HG02610 (cell line): ENCODE data around the gene ATP8A2.
"Not testable (repeated sequence)": the region's sequence is repeated elsewhere in the genome, so short reads cannot be mapped to it uniquely, and the experiment has no call there.

ENCODE experiments used
- ATAC-seq: cut with Tn5 transposase; IDR thresholded peaks from one replicate; pipeline ENCODE4 v1.9.1; 2021; ENCODE audit warnings: mild to moderate bottlenecking, moderate library complexity; ENCODE audit not compliant: unreplicated experiment

Gene ATP8A2

DNA sequence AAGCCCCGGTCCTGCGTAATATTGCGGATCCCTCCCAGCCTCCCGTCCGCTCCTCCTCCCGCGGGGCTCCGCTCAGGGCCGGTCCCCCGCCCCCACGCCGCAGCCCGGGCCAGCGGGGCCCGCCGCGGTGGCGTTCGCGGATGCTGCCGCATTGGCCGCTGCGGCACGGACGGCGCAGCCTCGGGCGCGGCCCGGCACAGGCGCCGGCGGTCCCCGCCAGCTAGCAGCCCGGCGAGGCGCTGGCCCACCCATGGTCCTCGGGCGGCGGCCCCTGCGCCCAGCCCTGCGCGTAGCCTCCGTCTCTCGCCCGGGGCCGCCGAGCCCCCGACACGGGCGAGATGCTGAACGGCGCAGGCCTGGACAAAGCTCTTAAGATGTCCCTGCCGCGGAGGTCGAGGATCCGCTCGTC is at the start of gene ATP8A2:
Gene ATP8A2 (plus strand): TSS at position 100 of the 409 bp plus-strand sequence. CDS start 239 bp downstream, at position 339.
- ATAC-seq: no peak

- ATAC-seq: no peak
Measured at GRCh38 chr13:25324100-25324499, 47.7 kb upstream of the ATP8A2 start.

- no peak for ATAC-seq
Measured at GRCh38 chr13:25329706-25330105, 42.1 kb upstream of the ATP8A2 start.

GRCh38 chr13:25330541-25330940 is 41.2 kb upstream of the ATP8A2 start:
- no peak for ATAC-seq

GRCh38 chr13:25335856-25336255 is 35.9 kb upstream of the ATP8A2 start:
- ATAC-seq: no peak

DNA sequence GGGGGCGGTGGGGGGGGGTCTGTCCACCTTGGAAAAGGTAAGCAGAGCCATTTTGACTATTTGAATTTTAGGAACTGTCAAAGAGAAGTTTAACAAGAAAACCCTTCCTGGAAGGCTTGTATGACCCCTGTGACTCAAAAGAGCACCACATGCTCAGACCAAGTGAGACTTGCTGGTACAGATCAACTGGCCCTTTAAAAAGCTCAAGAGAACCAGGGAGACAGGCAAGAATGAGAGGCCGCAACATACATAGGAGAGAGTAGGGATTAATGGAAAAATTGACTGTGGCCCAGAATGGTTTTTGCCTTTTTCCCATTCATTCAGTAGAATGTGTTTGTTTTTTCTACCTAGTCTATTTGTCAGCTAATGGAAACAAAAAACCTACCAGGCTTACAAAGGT is 26.2 kb upstream of the ATP8A2 start:
- ATAC-seq: no peak

- no peak for ATAC-seq
Measured at GRCh38 chr13:25347151-25347550, 24.6 kb upstream of the ATP8A2 start.

- no peak for ATAC-seq
Measured at GRCh38 chr13:25351404-25351803, 20.4 kb upstream of the ATP8A2 start.

GRCh38 chr13:25352230-25352629 is 19.5 kb upstream of the ATP8A2 start:
- no peak for ATAC-seq

- no peak for ATAC-seq
Measured at GRCh38 chr13:25352806-25353205, 19.0 kb upstream of the ATP8A2 start.

DNA sequence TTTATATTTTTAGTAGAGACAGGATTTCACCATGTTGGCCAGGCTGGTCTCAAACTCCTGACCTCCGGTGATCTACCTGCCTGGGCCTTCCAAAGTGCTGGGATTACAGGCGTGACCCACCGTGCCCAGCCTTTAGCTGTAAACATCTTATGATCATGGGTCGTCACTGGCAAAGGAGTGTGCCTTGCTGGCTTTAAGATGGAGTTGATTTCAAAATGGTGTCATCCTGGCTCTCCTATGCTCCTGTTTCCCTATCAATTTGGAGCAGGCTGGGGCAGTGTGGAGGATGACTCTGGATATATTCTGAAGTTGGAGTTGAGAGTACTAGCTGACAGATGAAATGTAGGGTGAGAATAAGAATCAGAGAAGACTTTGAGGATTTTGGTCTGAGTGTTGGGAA is 18.4 kb upstream of the ATP8A2 start:
- no peak for ATAC-seq

GRCh38 chr13:25354377-25354776 is 17.4 kb upstream of the ATP8A2 start:
- ATAC-seq: no peak

DNA sequence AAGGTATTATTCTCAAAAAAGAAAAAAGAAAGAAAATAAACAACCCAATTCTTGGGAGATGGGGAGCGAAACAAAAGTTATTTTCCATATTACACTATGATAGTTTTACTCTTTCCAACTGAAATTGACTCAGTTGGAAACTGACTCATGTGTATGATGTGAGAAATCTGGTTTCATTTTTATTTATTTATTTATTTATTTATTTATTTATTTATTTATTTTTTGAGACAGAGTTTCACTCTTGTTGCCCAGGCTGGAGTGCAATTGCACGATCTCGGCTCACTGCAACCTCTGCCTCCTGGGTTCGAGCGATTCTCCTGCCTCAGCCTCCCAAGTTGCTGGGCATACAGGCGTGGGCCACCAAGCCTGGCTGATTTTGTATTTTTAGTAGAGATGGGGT is 11.3 kb upstream of the ATP8A2 start:
- ATAC-seq: not testable (repeated sequence)

DNA sequence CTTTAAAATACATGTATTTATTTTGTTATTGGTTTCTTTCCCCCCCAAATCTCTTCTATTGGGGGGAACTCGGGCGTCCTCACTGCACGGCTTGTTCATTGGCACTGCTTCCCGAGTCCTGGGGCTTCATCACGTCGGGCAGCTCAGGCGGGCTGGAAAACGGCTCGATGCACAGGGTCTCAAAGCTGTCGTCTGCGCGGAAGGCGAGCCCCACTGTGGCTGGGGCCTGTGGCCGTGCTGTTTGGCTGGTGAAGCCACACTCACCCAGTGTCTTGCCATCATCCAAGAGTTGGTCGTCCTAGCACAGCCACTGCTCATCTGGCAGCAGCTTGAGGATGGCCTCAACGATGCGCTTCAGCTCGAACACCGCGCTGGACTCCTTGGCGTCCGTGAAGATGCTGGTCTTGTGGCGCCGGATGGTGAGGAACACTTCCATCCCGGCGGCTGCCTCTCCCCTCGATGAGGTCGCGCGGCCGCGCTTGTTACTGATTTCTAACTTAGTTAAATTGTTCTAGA is 6.0 kb upstream of the ATP8A2 start:
- ATAC-seq: no peak

- ATAC-seq: no peak
Measured at GRCh38 chr13:25371158-25371874, 458 bp upstream of the ATP8A2 start.

DNA sequence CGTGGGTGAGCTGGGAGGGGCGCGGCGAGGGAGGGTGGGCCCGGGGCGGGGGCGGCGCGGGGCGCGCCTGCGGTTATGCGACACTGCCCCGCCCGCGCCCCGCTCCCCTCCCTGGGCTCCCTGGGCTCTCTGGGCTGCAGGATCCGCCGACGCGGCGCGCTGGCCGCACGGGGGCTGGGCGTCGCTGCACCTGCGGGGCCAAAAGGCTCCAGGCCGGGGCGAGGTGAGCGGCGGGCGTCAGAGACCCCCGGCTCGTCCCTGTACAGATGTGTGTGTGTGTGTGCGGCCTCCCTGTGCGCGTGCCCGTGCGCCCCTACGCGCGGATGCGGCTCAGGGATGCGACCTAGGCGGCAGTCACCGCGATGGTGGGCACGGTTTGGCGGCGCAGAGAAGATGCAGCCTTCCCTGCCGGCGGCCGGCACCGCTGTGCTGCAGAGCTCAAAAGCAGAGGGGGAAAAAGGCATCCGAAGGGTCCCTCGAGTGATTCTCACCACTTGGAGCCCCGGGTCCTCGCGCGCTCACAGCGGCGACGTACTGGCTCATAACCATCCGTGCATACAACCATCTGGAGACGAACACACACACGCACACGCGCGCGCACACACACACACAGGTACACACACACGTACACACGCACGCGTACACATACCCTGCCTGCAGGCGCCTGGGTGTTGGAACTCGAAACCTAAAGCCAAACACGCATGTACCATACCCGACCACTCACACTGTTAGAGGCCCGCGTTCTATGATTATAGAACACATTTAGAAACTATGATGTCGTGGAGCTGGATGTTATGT is 709 bp downstream of the ATP8A2 start:
- no peak for ATAC-seq

- no peak for ATAC-seq
Measured at GRCh38 chr13:25375727-25376358, 4.1 kb downstream of the ATP8A2 start.

GRCh38 chr13:25377244-25377962 is 5.6 kb downstream of the ATP8A2 start:
- no peak for ATAC-seq

DNA sequence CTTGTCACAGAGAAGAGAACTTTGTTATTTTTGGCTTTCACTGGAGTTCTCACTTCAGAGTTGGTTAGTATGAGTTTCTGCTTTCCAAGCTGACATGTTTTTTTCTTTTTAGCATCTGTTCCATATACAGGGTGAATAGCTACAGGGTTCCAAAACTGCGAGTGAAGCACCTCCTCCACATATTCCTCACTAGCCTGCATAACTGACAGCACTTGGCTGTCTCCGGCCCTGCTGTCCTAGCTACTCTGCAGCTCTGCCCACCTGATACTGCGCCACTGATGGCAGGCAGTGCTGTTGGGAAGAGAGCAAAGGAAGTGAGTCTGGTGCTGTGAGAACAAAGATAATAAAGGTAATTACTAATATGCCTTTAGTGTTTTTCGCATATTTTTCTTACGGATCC is 6.8 kb downstream of the ATP8A2 start:
- no peak for ATAC-seq

- no peak for ATAC-seq
Measured at GRCh38 chr13:25379011-25379410, 7.2 kb downstream of the ATP8A2 start.

DNA sequence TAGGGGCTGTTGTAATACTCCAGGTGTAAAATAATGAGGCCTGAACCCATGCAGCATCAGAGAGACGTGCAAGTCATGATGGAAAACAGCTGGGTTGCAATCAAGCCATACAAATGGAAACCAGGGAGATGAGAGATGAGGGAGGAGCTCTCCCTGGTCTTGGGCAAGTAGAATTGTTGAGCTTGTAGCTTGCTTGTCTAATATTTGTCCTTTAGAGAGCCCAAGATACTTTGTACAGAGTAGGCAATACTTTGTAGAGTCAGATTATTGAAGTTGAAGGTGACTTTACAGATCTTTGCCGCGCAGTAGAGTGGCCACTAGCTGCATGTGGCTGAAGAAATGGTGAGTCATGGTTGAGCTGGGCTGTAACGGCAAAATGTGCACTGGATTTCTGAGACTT is 8.3 kb downstream of the ATP8A2 start:
- ATAC-seq: no peak
